ENCODE data around the gene DST. TPM values are rescaled to one million over a fixed set of nuclear protein-coding genes. Genes with fewer than 3 reads are reported as not detected.

Gene DST
- total RNA-seq, 1 donor from 2014 or later = 442 TPM

- H3K36me3 Mint-ChIP-seq (ENCODE audit: low read depth, unreplicated experiment) = peaks cover 14% of the 10 kb centered on the region
- Histone ChIP-seq H3K9ac (ENCODE audit: low read length) (no peak overlapping the region), H3K4me2 (ENCODE audit: low read length) (no peak overlapping the region), H4K20me1 (ENCODE audit: insufficient read depth, low read length) (no peaks in the 10 kb centered on the region), H2AFZ (ENCODE audit: low read depth, low read length) (no peak overlapping the region), H3K9me3 (ENCODE audit: insufficient read depth, low read depth, low read length) (no peaks in the 10 kb centered on the region), H3K27me3 (ENCODE audit: insufficient read depth, low read length) (no peaks in the 10 kb centered on the region), H3K79me2 (ENCODE audit: insufficient read depth, low read length) (no peaks in the 10 kb centered on the region), H3K36me3 (ENCODE audit: insufficient read depth, low read length) (peaks cover 54% of the 10 kb centered on the region), H3K4me3 (ENCODE audit: insufficient read depth, low read depth, low read length) (no peak overlapping the region), H3K27ac (ENCODE audit: low read depth, low read length) (no peak overlapping the region), H3K4me1 (ENCODE audit: insufficient read depth, low read length) (no peaks in the 10 kb centered on the region)
- FAIRE-seq = no peak
- H3K27me3 Mint-ChIP-seq (ENCODE audit: low read depth, unreplicated experiment) = no peaks in the 10 kb centered on the region
- no peak overlapping the region for H3K4me3 Mint-ChIP-seq (ENCODE audit: unreplicated experiment)
- no peak for TF ChIP-seq EZH2 (IDR thresholded peaks at IDR 0.05; ENCODE audit: insufficient read depth, low read length)
- TF ChIP-seq CTCF (IDR thresholded peaks at IDR 0.05; ENCODE audit: insufficient read depth, low read depth, low read length) = no peak
- no peaks in the 10 kb centered on the region for H3K4me1 Mint-ChIP-seq (ENCODE audit: low read depth, unreplicated experiment)
- no peak for DNase-seq (ENCODE audit: low read depth)
- no peak overlapping the region for H3K27ac Mint-ChIP-seq (ENCODE audit: unreplicated experiment)
- no peaks in the 10 kb centered on the region for H3K9me3 Mint-ChIP-seq (ENCODE audit: unreplicated experiment)
These were observed 184.3 kb downstream of the DST start for GRCh38 chr6:56458324-56458884.

- Histone ChIP-seq H3K79me2 (ENCODE audit: insufficient read depth, low read length) (no peaks in the 10 kb centered on the region), H3K9me3 (ENCODE audit: insufficient read depth, low read depth, low read length) (no peaks in the 10 kb centered on the region), H3K27ac (ENCODE audit: low read depth, low read length) (no peak overlapping the region), H3K4me3 (ENCODE audit: insufficient read depth, low read depth, low read length) (no peak overlapping the region), H3K4me1 (ENCODE audit: insufficient read depth, low read length) (no peaks in the 10 kb centered on the region), H3K4me2 (ENCODE audit: low read length) (no peak overlapping the region), H3K9ac (ENCODE audit: low read length) (no peak overlapping the region), H3K27me3 (ENCODE audit: insufficient read depth, low read length) (no peaks in the 10 kb centered on the region), H3K36me3 (ENCODE audit: insufficient read depth, low read length) (peaks cover 44% of the 10 kb centered on the region), H2AFZ (ENCODE audit: low read depth, low read length) (no peak overlapping the region), H4K20me1 (ENCODE audit: insufficient read depth, low read length) (no peaks in the 10 kb centered on the region)
- Mint-ChIP-seq H3K9me3 (ENCODE audit: unreplicated experiment) (no peaks in the 10 kb centered on the region), H3K27ac (ENCODE audit: unreplicated experiment) (no peak overlapping the region), H3K36me3 (ENCODE audit: low read depth, unreplicated experiment) (peaks cover 14% of the 10 kb centered on the region), H3K4me1 (ENCODE audit: low read depth, unreplicated experiment) (no peaks in the 10 kb centered on the region), H3K27me3 (ENCODE audit: low read depth, unreplicated experiment) (no peaks in the 10 kb centered on the region), H3K4me3 (ENCODE audit: unreplicated experiment) (no peak overlapping the region)
- DNase-seq (ENCODE audit: low read depth) (no peak), FAIRE-seq (no peak)
- no peak for TF ChIP-seq EZH2 (IDR thresholded peaks at IDR 0.05; ENCODE audit: insufficient read depth, low read length)
These were observed 185.9 kb downstream of the DST start for GRCh38 chr6:56456785-56457184.

DNA sequence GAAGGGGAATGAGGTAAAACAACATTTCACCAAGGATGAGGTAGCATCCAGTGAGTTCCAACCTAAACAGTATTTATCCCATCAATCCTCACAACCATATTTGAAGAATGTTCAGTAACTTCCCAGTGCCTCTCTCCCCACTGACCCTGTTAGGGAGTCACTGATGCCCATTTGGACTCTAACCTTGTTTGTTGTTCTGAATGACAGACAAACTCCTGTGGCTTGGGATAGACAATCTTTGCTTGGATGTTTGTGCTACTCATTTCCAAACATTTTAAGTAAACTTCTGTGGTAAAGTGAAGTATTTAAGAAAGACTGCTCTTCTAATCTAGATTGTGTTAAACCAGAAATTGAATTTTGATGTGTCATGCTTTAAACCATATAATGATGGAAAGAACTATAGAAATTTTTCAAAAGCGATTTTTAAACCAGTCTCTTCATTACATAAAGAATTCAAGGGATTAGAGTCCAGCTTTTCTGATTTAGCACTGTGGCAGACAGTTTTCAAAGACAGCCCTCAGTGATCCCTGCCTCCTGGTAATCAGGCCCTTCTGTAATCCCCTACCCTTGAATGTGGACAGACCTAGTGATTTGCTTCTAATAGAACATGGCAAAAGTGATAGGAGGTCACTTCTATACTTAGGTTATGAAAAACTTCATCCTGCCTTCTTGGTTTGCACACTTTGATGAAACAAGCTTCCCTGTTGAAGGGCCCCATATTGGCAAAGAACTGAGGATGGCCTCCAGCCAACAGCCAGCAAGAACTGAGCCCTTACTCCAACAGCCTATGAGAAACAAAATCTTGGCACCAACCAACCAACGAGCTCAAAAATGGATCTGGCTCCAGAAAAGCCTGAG, 191.6 kb downstream of the DST start:
- TF ChIP-seq EZH2 (IDR thresholded peaks at IDR 0.05; ENCODE audit: insufficient read depth, low read length) = no peak
- no peak for TF ChIP-seq CTCF (IDR thresholded peaks at IDR 0.05; ENCODE audit: insufficient read depth, low read depth, low read length)
- H3K4me1 Mint-ChIP-seq (ENCODE audit: low read depth, unreplicated experiment) = peaks cover 5% of the 10 kb centered on the region
- no peak for FAIRE-seq
- Histone ChIP-seq H3K27me3 (ENCODE audit: insufficient read depth, low read length) (no peaks in the 10 kb centered on the region), H3K79me2 (ENCODE audit: insufficient read depth, low read length) (no peaks in the 10 kb centered on the region), H4K20me1 (ENCODE audit: insufficient read depth, low read length) (no peaks in the 10 kb centered on the region), H3K4me2 (ENCODE audit: low read length) (no peak overlapping the region), H3K4me1 (ENCODE audit: insufficient read depth, low read length) (no peaks in the 10 kb centered on the region), H3K36me3 (ENCODE audit: insufficient read depth, low read length) (peaks cover 8% of the 10 kb centered on the region), H3K27ac (ENCODE audit: low read depth, low read length) (no peak overlapping the region), H3K9me3 (ENCODE audit: insufficient read depth, low read depth, low read length) (no peaks in the 10 kb centered on the region), H3K4me3 (ENCODE audit: insufficient read depth, low read depth, low read length) (no peak overlapping the region), H3K9ac (ENCODE audit: low read length) (no peak overlapping the region), H2AFZ (ENCODE audit: low read depth, low read length) (no peak overlapping the region)
- no peaks in the 10 kb centered on the region for H3K9me3 Mint-ChIP-seq (ENCODE audit: unreplicated experiment)
- no peak overlapping the region for H3K4me3 Mint-ChIP-seq (ENCODE audit: unreplicated experiment)
- no peaks in the 10 kb centered on the region for H3K27me3 Mint-ChIP-seq (ENCODE audit: low read depth, unreplicated experiment)
- no peak overlapping the region for H3K27ac Mint-ChIP-seq (ENCODE audit: unreplicated experiment)
- DNase-seq (ENCODE audit: low read depth) = peak; percentile 42
- peaks cover 13% of the 10 kb centered on the region for H3K36me3 Mint-ChIP-seq (ENCODE audit: low read depth, unreplicated experiment)

Data from astrocyte (in vitro differentiated cells and primary cell).